SK-N-SH (cell line): Measurements from ENCODE around the gene ZSCAN20. TPM values are rescaled to one million over a fixed set of nuclear protein-coding genes. Genes with fewer than 3 reads are reported as not detected.
A peak's percentile ranks its signal among the peaks of the same experiment; 100 is the strongest.

Source experiments
- CTCF ChIA-PET: fragments of 300-600, 350-600 bp; formaldehyde crosslinking; extraction: SDS; loops from one replicate; lab custom pipeline; 2021; lab: Yijun Ruan, JAX
- POLR2A ChIA-PET: fragments of 350-600 bp; sonication (Branson Sonifier 250); formaldehyde crosslinking; extraction: SDS; loops from one replicate; lab custom pipeline; 2020; ENCODE audit warnings: antibody characterized with exemption, inconsistent platforms; lab: Yijun Ruan, JAX
- DNase-seq: peaks from one replicate; pipeline ENCODE4 v3.0.0; 2012
- H2AFZ ChIP-seq: fragments of 200-600 bp; sonication (generic); 2 replicates; pipeline ENCODE4 v1.8.1; 2016; ENCODE audit warnings: antibody characterized with exemption, mild to moderate bottlenecking, low read depth
- H3F3A ChIP-seq: fragments of 200-600 bp; sonication (generic); replicated peaks from 2 replicates; pipeline ENCODE3; 2016; ENCODE audit warnings: antibody characterized with exemption, mild to moderate bottlenecking; ENCODE audit not compliant: insufficient read depth
- H3K27ac ChIP-seq, 2 experiments: fragments of 200-500 bp in 1 of 2; fragments of 200-600 bp in 1 of 2; sonication (Bioruptor generic) in 1 of 2; sonication (generic), shearing (Covaris generic) in 1 of 2; 2 replicates each; pipeline versions ENCODE4 v1.5.1 to v1.6.1; 2014 to 2016; ENCODE audit warnings: low read depth in 2 of 2, inconsistent platforms in 1 of 2, low read length in 1 of 2, mild to moderate bottlenecking in 1 of 2, mixed read lengths in 1 of 2
- H3K27me3 ChIP-seq: fragments of 200-600 bp; sonication (generic), shearing (Covaris generic); 2 replicates; pipeline ENCODE4 v1.6.1; 2016; ENCODE audit warnings: mixed run types; ENCODE audit not compliant: insufficient read depth
- H3K36me3 ChIP-seq, 2 experiments: fragments of 200-500 bp in 1 of 2; fragments of 200-600 bp in 1 of 2; sonication (Bioruptor generic) in 1 of 2; sonication (generic) in 1 of 2; replicated peaks in 1 of 2; 2 replicates each; pipeline versions ENCODE3 to v1.5.1; 2014 to 2016; ENCODE audit warnings: low read length in 1 of 2, mild to moderate bottlenecking in 1 of 2; ENCODE audit not compliant: insufficient read depth in 2 of 2, control insufficient read depth in 1 of 2
- H3K4me1 ChIP-seq, 2 experiments: fragments of 200-500 bp in 1 of 2; fragments of 200-600 bp in 1 of 2; sonication (Bioruptor generic) in 1 of 2; sonication (generic), shearing (Covaris generic) in 1 of 2; 2 replicates each; pipeline versions ENCODE4 v1.5.1 to v1.6.1; 2014 to 2016; ENCODE audit warnings: low read depth in 1 of 2, low read length in 1 of 2, mixed run types in 1 of 2; ENCODE audit not compliant: insufficient read depth in 2 of 2, control insufficient read depth in 1 of 2
- H3K4me2 ChIP-seq: fragments of 200-600 bp; sonication (generic), shearing (Covaris generic); 2 replicates; pipeline ENCODE4 v1.6.1; 2017; ENCODE audit warnings: mixed run types
- H3K4me3 ChIP-seq, 2 experiments: fragments of 200-500 bp in 1 of 2; fragments of 200-600 bp in 1 of 2; sonication (Bioruptor generic) in 1 of 2; sonication (generic), shearing (Covaris generic) in 1 of 2; 2 replicates each; pipeline versions ENCODE4 v1.5.1 to v1.8.1; 2014 to 2016; ENCODE audit warnings: low read depth in 2 of 2, inconsistent platforms in 1 of 2, low read length in 1 of 2, mild to moderate bottlenecking in 1 of 2, mixed read lengths in 1 of 2, moderate library complexity in 1 of 2
- H3K79me2 ChIP-seq: fragments of 200-600 bp; sonication (generic); 2 replicates; pipeline ENCODE4 v1.8.1; 2017; ENCODE audit warnings: mild to moderate bottlenecking; ENCODE audit not compliant: insufficient read depth
- H3K9ac ChIP-seq: fragments of 200-600 bp; sonication (generic); 2 replicates; pipeline ENCODE4 v1.6.1; 2017; ENCODE audit warnings: mixed run types
- H3K9me2 ChIP-seq: fragments of 200-600 bp; sonication (generic); 2 replicates; pipeline ENCODE4 v1.6.1; 2017; ENCODE audit warnings: mixed run types
- H3K9me3 ChIP-seq: fragments of 200-600 bp; sonication (generic); 2 replicates; pipeline ENCODE4 v1.6.1; 2017; ENCODE audit warnings: mixed run types, mild to moderate bottlenecking, moderate library complexity
- H4K20me1 ChIP-seq: fragments of 200-600 bp; sonication (generic); 2 replicates; pipeline ENCODE4 v1.6.1; 2017; ENCODE audit warnings: mild to moderate bottlenecking, mixed run types; ENCODE audit not compliant: insufficient read depth
- EP300 ChIP-seq, 2 experiments: IDR thresholded peaks; 2 replicates each; pipeline versions ENCODE4 v1.4.0 to v1.6.1; 2012; ENCODE audit warnings: borderline replicate concordance in 1 of 2, low read depth in 1 of 2, low read length in 1 of 2
- EZH2phosphoT487 ChIP-seq: fragments of 200-600 bp; sonication (generic); IDR thresholded peaks from 2 replicates; pipeline ENCODE4 v1.6.1; 2017; ENCODE audit warnings: low read depth, mixed run types, mild to moderate bottlenecking, antibody characterized with exemption, moderate library complexity, borderline replicate concordance
- GABPA ChIP-seq: IDR thresholded peaks from 2 replicates; pipeline ENCODE4 v1.4.0; 2012; ENCODE audit warnings: low read depth, mild to moderate bottlenecking
- IRF3 ChIP-seq: fragments of 150-350 bp; IDR thresholded peaks from 2 replicates; pipeline ENCODE4 v1.6.1; 2016; ENCODE audit warnings: mild to moderate bottlenecking, low read depth, low read length
- MAX ChIP-seq: IDR thresholded peaks from 2 replicates; pipeline ENCODE4 v1.4.0; 2012; ENCODE audit warnings: low read depth
- MEF2A ChIP-seq: IDR thresholded peaks from 2 replicates; pipeline ENCODE4 v1.4.0; 2012; ENCODE audit warnings: low read depth, borderline replicate concordance
- MXI1 ChIP-seq: IDR thresholded peaks from 2 replicates; pipeline ENCODE4 v1.6.1; 2012; ENCODE audit warnings: mild to moderate bottlenecking, low read depth, low read length, improper control_type of control experiment
- NFIC ChIP-seq: IDR thresholded peaks from 2 replicates; pipeline ENCODE4 v1.4.0; 2012; ENCODE audit warnings: borderline replicate concordance
- POLR2AphosphoS5 ChIP-seq: IDR thresholded peaks from 2 replicates; pipeline ENCODE4 v1.6.1; 2012; ENCODE audit warnings: low read depth, low read length
- RAD21 ChIP-seq: IDR thresholded peaks from 2 replicates; pipeline ENCODE4 v1.6.1; 2012; ENCODE audit warnings: mild to moderate bottlenecking, low read length
- REST ChIP-seq: IDR thresholded peaks from 2 replicates; pipeline ENCODE4 v1.6.1; 2012; ENCODE audit warnings: mild to moderate bottlenecking, low read depth, low read length, moderate library complexity
- RFX5 ChIP-seq: IDR thresholded peaks from 2 replicates; pipeline ENCODE4 v1.6.1; 2012; ENCODE audit warnings: mild to moderate bottlenecking, improper control_type of control experiment, low read length
- RXRA ChIP-seq: IDR thresholded peaks from 2 replicates; pipeline ENCODE4 v1.4.0; 2012; ENCODE audit warnings: low read depth, mild to moderate bottlenecking, borderline replicate concordance
- SMC3 ChIP-seq: IDR thresholded peaks from 2 replicates; pipeline ENCODE4 v1.6.1; 2012; ENCODE audit warnings: low read depth, low read length, improper control_type of control experiment
- TAF1 ChIP-seq: IDR thresholded peaks from 2 replicates; pipeline ENCODE4 v1.6.1; 2012; ENCODE audit warnings: low read depth, mild to moderate bottlenecking, low read length, moderate library complexity, borderline replicate concordance
- TEAD4 ChIP-seq: IDR thresholded peaks from 2 replicates; pipeline ENCODE4 v1.4.0; 2012; ENCODE audit warnings: mild to moderate bottlenecking, borderline replicate concordance; ENCODE audit not compliant: insufficient read depth
- YY1 ChIP-seq: IDR thresholded peaks from 2 replicates; pipeline ENCODE4 v1.4.0; 2012; ENCODE audit warnings: low read depth, mild to moderate bottlenecking
- WGBS: methylation state at CpG from one replicate; pipeline ENCODE4 v1.1.6; 2017; ENCODE audit warnings: low lambda C conversion rate; 5-methylcytosine and 5-hydroxymethylcytosine counted together
- polyA plus RNA-seq, 3 experiments: library from polyadenylated mRNA; depleted of rRNA; stranded (reverse); fragments of >200 nt; gene quantifications; 2 replicates each; pipeline ENCODE4 v1.2.3, GENCODE V29; 2012
- TF ChIP-seq, protein P1 (sequence below): fragments of 200-600 bp; sonication (generic); IDR thresholded peaks from 2 replicates; pipeline ENCODE4 v1.6.1; 2017; ENCODE audit warnings: antibody characterized with exemption, mild to moderate bottlenecking, moderate library complexity

ZSCAN20 gene
- polyA plus RNA-seq, 1 of the 3 experiments (the other 2 are of a cell fraction): 2.1 TPM

GRCh38 chr1:33442141-33442540 lies 30.3 kb upstream of the ZSCAN20 start:
- H3K27ac ChIP-seq: peak overlapping the region; percentile 66 to 89; a peak in 2 of 4 replicates

More at GRCh38 chr1:33442141-33442540, 30.3 kb upstream of the ZSCAN20 start:
- no peak overlapping the region for H3K4me3 ChIP-seq
- POLR2A ChIA-PET: no interaction called here
- no peaks in the 10 kb centered on the region for H3K9me2 ChIP-seq
- no peaks in the 10 kb centered on the region for H3K36me3 ChIP-seq
- peak overlapping the region; percentile 36; the same call in 1 of the 2 replicates for H3K4me2 ChIP-seq
- no peak for DNase-seq
- TF ChIP-seq RXRA (no peak), RFX5 (no peak), EP300 (IDR thresholded peaks at IDR 0.05; ENCODE audit: borderline replicate concordance in 1 of 2, low read depth in 1 of 2, low read length in 1 of 2) (no peak), RAD21 (no peak), EZH2phosphoT487 (no peak), SMC3 (no peak), YY1 (no peak), NFIC (no peak), TAF1 (no peak), IRF3 (no peak), REST (no peak), GABPA (no peak), MAX (no peak), MEF2A (no peak), MXI1 (no peak), TEAD4 (no peak), POLR2AphosphoS5 (no peak)
- TF ChIP-seq, protein P1, sequence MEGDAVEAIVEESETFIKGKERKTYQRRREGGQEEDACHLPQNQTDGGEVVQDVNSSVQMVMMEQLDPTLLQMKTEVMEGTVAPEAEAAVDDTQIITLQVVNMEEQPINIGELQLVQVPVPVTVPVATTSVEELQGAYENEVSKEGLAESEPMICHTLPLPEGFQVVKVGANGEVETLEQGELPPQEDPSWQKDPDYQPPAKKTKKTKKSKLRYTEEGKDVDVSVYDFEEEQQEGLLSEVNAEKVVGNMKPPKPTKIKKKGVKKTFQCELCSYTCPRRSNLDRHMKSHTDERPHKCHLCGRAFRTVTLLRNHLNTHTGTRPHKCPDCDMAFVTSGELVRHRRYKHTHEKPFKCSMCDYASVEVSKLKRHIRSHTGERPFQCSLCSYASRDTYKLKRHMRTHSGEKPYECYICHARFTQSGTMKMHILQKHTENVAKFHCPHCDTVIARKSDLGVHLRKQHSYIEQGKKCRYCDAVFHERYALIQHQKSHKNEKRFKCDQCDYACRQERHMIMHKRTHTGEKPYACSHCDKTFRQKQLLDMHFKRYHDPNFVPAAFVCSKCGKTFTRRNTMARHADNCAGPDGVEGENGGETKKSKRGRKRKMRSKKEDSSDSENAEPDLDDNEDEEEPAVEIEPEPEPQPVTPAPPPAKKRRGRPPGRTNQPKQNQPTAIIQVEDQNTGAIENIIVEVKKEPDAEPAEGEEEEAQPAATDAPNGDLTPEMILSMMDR: no peak
- TF ChIP-seq, all 33 proteins: peak for 0
- CTCF ChIA-PET: interaction anchor here (0.6 to 11.8 kb wide), 5 partner anchors 11 to 387 kb away, joined by 3 to 58 read pairs (median 3); partner anchors contain the start of gene PHC2
- Histone ChIP-seq H3K9ac (no peak overlapping the region), H3K79me2 (no peaks in the 10 kb centered on the region), H4K20me1 (no peaks in the 10 kb centered on the region), H3F3A (peaks cover 12% of the 10 kb centered on the region), H3K27me3 (no peaks in the 10 kb centered on the region), H3K4me1 (peaks cover 12 to 22% of the 10 kb centered on the region in 2 experiments), H3K9me3 (no peaks in the 10 kb centered on the region), H2AFZ (no peak overlapping the region)
- 79% methylated on average over 1 of the region's 1 CpG for WGBS
